Panc1 (cell line): Measurements from ENCODE around the gene PRUNE2. TPM values are rescaled to one million over a fixed set of nuclear protein-coding genes. Genes with fewer than 3 reads are reported as not detected.

Experiments
- ATAC-seq: fragments of 200-7000 bp; cut with Tn5 transposase; 2 replicates; pipeline ENCODE4 v1.9.1; 2020; ENCODE audit warnings: mild to moderate bottlenecking, moderate library complexity
- BruUV-seq: library from RNA; stranded (reverse); fragments of 400-500 nt; replicated peaks from 2 replicates; lab custom pipeline; 2021; lab: Mats Ljungman, UMichigan
- CTCF ChIA-PET: fragments of 300-600 bp; sonication (Branson Sonifier 250); formaldehyde crosslinking; loops from one replicate; lab custom pipeline; 2022; ENCODE audit warnings: antibody characterized with exemption; lab: Charles Lee
- POLR2A ChIA-PET: fragments of 300-600 bp; sonication (Branson Sonifier 250); formaldehyde crosslinking; loops from one replicate; lab custom pipeline; 2022; ENCODE audit warnings: antibody characterized with exemption; lab: Charles Lee
- DNase-seq: peaks from one replicate; pipeline ENCODE4 v3.0.0-alpha.2; 2010; ENCODE audit warnings: low read depth, low spot score
- H3K27ac ChIP-seq: 2 replicates; pipeline ENCODE4 v1.5.1; 2011; ENCODE audit warnings: mild to moderate bottlenecking, low read length, inconsistent platforms
- H3K27me3 ChIP-seq: fragments of 200-500 bp; sonication (Bioruptor generic); 2 replicates; pipeline ENCODE4 v1.6.0; 2014; ENCODE audit warnings: low read length, inconsistent platforms; ENCODE audit not compliant: control insufficient read depth, insufficient read depth
- H3K36me3 ChIP-seq: fragments of 200-500 bp; sonication (Bioruptor generic); 2 replicates; pipeline ENCODE4 v1.5.1; 2014; ENCODE audit warnings: inconsistent platforms, mild to moderate bottlenecking, low read length, moderate library complexity; ENCODE audit not compliant: control insufficient read depth, insufficient read depth
- H3K4me1 ChIP-seq: 2 replicates; pipeline ENCODE4 v1.5.1; 2011; ENCODE audit warnings: inconsistent platforms, mild to moderate bottlenecking, low read length, moderate library complexity; ENCODE audit not compliant: control insufficient read depth, insufficient read depth
- H3K4me3 ChIP-seq, 2 experiments: 2 replicates each; pipeline ENCODE4 v1.5.1; 2011 to 2012; ENCODE audit warnings: low read depth in 2 of 2, low read length in 2 of 2, mild to moderate bottlenecking in 2 of 2, inconsistent platforms in 1 of 2, moderate library complexity in 1 of 2
- H3K9me3 ChIP-seq: fragments of 200-500 bp; sonication (Bioruptor generic); 2 replicates; pipeline ENCODE4 v1.5.1; 2014; ENCODE audit warnings: low read depth, mild to moderate bottlenecking, inconsistent platforms, low read length, moderate library complexity; ENCODE audit not compliant: control insufficient read depth, insufficient read depth
- POLR2AphosphoS5 ChIP-seq: IDR thresholded peaks from 2 replicates; pipeline ENCODE4 v1.6.1; 2012; ENCODE audit warnings: mild to moderate bottlenecking, low read depth, low read length, moderate library complexity
- REST ChIP-seq, 2 experiments: IDR thresholded peaks; 2 replicates each; pipeline ENCODE4 v1.6.1; 2011 to 2012; ENCODE audit warnings: low read depth in 2 of 2, control low read depth in 1 of 2, low read length in 1 of 2, mild to moderate bottlenecking in 1 of 2, moderate library complexity in 1 of 2; ENCODE audit not compliant: insufficient read depth in 1 of 2
- SIN3A ChIP-seq: IDR thresholded peaks from 2 replicates; pipeline ENCODE4 v1.6.1; 2012; ENCODE audit warnings: low read depth, mild to moderate bottlenecking, low read length, moderate library complexity, borderline replicate concordance; ENCODE audit not compliant: insufficient read depth
- TCF7L2 ChIP-seq: IDR thresholded peaks from 2 replicates; pipeline ENCODE4 v1.6.1; 2011; ENCODE audit warnings: mild to moderate bottlenecking, low read depth, low read length, inconsistent platforms
- in situ Hi-C: cut with HindIII; loops from 2 replicates; pipeline ENCODE4 v1.10.0; 2016; ENCODE audit warnings: low sequenced_read_pairs, low pct_unique_long_range_greater_than_20kb
- intact Hi-C: fragments of 100-400 bp; cut with micrococcal nuclease; formaldehyde crosslinking; loops from one replicate; pipeline ENCODE4 v1.10.0; 2022; ENCODE audit not compliant: unreplicated experiment
- total RNA-seq: library from RNA; stranded (reverse); gene quantifications from one replicate; pipeline ENCODE4 v1.2.1, GENCODE V29; 2021; ENCODE audit not compliant: unreplicated experiment
- TF ChIP-seq, protein P1 (sequence below): fragments of 450-650 bp; IDR thresholded peaks from 2 replicates; pipeline ENCODE4 v1.5.1; 2017; ENCODE audit warnings: mild to moderate bottlenecking

The PRUNE2 gene
- total RNA-seq, 1 experiment from 2014 or later = 0.18 TPM

- TF ChIP-seq, protein P1, sequence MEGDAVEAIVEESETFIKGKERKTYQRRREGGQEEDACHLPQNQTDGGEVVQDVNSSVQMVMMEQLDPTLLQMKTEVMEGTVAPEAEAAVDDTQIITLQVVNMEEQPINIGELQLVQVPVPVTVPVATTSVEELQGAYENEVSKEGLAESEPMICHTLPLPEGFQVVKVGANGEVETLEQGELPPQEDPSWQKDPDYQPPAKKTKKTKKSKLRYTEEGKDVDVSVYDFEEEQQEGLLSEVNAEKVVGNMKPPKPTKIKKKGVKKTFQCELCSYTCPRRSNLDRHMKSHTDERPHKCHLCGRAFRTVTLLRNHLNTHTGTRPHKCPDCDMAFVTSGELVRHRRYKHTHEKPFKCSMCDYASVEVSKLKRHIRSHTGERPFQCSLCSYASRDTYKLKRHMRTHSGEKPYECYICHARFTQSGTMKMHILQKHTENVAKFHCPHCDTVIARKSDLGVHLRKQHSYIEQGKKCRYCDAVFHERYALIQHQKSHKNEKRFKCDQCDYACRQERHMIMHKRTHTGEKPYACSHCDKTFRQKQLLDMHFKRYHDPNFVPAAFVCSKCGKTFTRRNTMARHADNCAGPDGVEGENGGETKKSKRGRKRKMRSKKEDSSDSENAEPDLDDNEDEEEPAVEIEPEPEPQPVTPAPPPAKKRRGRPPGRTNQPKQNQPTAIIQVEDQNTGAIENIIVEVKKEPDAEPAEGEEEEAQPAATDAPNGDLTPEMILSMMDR = no peak
- TF ChIP-seq SIN3A (no peak), REST (IDR thresholded peaks at IDR 0.05; ENCODE audit: insufficient read depth in 1 of 2, low read depth in 2 of 2, low read length in 1 of 2) (no peak)
- no peaks in the 10 kb centered on the region for H3K27me3 ChIP-seq
- ATAC-seq (no peak), DNase-seq (no peak)
- no peaks in the 10 kb centered on the region for H3K9me3 ChIP-seq
- intact Hi-C loops (no loop called here), in situ Hi-C loops (no loop called here)
- no peaks in the 10 kb centered on the region for H3K4me1 ChIP-seq
- CTCF ChIA-PET = no interaction called here
- H3K27ac ChIP-seq = no peak overlapping the region
- no peak overlapping the region for H3K4me3 ChIP-seq
- POLR2A ChIA-PET = no interaction called here
- H3K36me3 ChIP-seq = no peaks in the 10 kb centered on the region
- BruUV-seq = no TSS peak
Measured at GRCh38 chr9:76796296-76796695, 109.6 kb downstream of the PRUNE2 start.

GRCh38 chr9:76793784-76794431 lies 112.0 kb downstream of the PRUNE2 start:
- H3K9me3 ChIP-seq = no peaks in the 10 kb centered on the region
- TF ChIP-seq TCF7L2 (no peak), REST (IDR thresholded peaks at IDR 0.05; ENCODE audit: insufficient read depth in 1 of 2, low read depth in 2 of 2, low read length in 1 of 2) (no peak), POLR2AphosphoS5 (no peak), SIN3A (no peak)
- TF ChIP-seq, protein P1 = no peak
- H3K4me3 ChIP-seq = no peak overlapping the region
- DNase-seq = no peak
- in situ Hi-C loops (no loop called here), intact Hi-C loops (no loop called here)
- POLR2A ChIA-PET = no interaction called here
- ATAC-seq = no peak
- H3K4me1 ChIP-seq = no peaks in the 10 kb centered on the region
- H3K27ac ChIP-seq = no peak overlapping the region
- no TSS peak for BruUV-seq
- CTCF ChIA-PET = no interaction called here
- H3K27me3 ChIP-seq = no peaks in the 10 kb centered on the region
- H3K36me3 ChIP-seq = no peaks in the 10 kb centered on the region
